ENCODE results near the gene SORCS2. TPM values are rescaled to one million over a fixed set of nuclear protein-coding genes. Genes with fewer than 3 reads are reported as not detected.

Gene SORCS2
- total RNA-seq, 2 donors from 2014 or later, result 1.5 to 1.7 TPM

DNA sequence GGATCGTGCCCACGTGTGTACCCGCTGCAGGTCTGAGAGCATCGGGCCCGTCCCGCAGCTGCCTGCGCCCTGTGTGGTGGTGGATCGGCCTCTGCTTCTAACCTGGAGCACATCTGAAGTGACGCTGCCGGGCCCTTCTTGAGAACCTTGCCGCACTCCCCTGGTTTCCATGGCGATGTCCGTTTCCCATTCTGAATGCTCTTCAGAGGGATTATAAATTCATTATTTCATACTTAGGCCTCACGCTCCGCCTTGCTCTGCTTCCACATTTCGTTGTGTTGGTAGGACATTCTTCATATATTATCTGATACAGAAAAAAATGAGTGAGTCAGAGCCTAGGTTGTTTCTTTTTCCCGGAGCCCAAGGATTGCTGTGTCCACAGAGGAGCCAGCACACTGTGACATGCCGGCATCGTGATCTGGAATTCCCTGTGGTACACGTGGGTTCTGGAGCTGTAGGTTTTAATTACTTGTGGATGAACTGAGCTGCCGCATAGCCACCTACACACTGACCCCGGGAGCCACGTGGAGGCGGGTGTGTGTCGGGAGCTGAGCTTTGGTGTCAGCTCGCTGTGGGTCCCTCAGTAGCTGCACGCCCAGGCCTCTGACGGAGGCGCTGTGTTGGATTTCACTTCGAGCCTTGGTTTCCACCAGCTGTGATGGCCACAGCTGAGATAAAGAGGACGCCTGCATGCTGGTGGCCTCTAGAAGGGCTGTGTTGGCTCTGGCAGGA lies 179.0 kb downstream of the SORCS2 start:
- Histone ChIP-seq H3K36me3 (no peaks in the 10 kb centered on the region), H3K4me1 (no peaks in the 10 kb centered on the region)

DNA sequence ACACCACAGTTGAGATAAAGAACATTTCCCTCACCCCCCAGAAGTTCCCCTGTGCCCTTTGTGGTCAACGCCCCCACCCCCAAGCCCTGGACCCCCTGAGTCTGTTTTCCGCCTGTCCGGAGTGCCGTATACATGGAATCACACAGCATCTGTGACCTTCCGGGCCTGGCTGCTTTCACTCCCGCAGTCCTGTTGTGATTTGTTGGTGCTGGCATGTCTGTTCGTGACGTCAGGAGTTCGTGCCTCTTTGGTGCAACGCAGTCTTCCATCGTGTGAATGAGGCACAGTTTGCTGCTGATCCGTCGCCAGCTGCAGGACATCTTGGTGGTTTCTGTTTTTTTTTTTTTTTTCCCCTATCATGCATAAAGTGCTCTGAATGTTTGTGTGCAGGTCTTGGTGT lies 180.3 kb downstream of the SORCS2 start:
- H3K4me3 ChIP-seq, result no peak overlapping the region
- TF ChIP-seq, protein P1, sequence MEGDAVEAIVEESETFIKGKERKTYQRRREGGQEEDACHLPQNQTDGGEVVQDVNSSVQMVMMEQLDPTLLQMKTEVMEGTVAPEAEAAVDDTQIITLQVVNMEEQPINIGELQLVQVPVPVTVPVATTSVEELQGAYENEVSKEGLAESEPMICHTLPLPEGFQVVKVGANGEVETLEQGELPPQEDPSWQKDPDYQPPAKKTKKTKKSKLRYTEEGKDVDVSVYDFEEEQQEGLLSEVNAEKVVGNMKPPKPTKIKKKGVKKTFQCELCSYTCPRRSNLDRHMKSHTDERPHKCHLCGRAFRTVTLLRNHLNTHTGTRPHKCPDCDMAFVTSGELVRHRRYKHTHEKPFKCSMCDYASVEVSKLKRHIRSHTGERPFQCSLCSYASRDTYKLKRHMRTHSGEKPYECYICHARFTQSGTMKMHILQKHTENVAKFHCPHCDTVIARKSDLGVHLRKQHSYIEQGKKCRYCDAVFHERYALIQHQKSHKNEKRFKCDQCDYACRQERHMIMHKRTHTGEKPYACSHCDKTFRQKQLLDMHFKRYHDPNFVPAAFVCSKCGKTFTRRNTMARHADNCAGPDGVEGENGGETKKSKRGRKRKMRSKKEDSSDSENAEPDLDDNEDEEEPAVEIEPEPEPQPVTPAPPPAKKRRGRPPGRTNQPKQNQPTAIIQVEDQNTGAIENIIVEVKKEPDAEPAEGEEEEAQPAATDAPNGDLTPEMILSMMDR (IDR thresholded peaks at IDR 0.05), result no peak
- no peaks in the 10 kb centered on the region for H3K9me3 ChIP-seq
- no peaks in the 10 kb centered on the region for H3K4me1 ChIP-seq
- H3K27ac ChIP-seq, result no peak overlapping the region
- no peak for DNase-seq (ENCODE audit: low spot score)
- H3K36me3 ChIP-seq, result no peaks in the 10 kb centered on the region
- no peaks in the 10 kb centered on the region for H3K27me3 ChIP-seq

More for the DNA sequence above, 179.0 kb downstream of the SORCS2 start:
- Histone ChIP-seq H3K4me3 (no peak overlapping the region), H3K27me3 (no peaks in the 10 kb centered on the region), H3K27ac (no peak overlapping the region), H3K9me3 (no peaks in the 10 kb centered on the region)
- DNase-seq (ENCODE audit: low spot score), result no peak
- TF ChIP-seq, protein P1 (IDR thresholded peaks at IDR 0.05), result no peak

DNA sequence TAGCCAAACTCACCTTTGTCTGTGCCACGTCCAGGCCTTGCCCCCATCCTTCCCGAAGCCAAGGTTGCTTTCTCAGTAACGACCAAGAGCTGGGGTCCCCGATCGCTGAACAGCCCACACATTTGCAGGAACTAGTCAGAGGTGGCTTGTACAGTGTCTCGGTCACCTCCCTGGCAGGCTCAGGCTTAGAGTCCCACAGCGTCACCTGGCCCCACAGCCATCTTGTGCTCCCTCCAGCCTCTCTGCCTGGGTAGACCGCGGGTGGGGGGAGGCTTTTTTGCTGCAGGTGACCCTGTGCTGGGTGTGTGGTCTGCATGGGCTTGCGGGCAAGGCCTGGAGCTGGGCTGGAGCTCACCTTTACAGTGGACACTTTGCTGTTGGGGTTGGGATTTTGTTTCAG lies 182.2 kb downstream of the SORCS2 start:
- Histone ChIP-seq H3K36me3 (no peaks in the 10 kb centered on the region), H3K27ac (no peak overlapping the region), H3K4me1 (no peaks in the 10 kb centered on the region), H3K4me3 (no peak overlapping the region), H3K9me3 (no peaks in the 10 kb centered on the region), H3K27me3 (no peaks in the 10 kb centered on the region)
- TF ChIP-seq, protein P1 (IDR thresholded peaks at IDR 0.05), result no peak
- no peak for DNase-seq (ENCODE audit: low spot score)

DNA sequence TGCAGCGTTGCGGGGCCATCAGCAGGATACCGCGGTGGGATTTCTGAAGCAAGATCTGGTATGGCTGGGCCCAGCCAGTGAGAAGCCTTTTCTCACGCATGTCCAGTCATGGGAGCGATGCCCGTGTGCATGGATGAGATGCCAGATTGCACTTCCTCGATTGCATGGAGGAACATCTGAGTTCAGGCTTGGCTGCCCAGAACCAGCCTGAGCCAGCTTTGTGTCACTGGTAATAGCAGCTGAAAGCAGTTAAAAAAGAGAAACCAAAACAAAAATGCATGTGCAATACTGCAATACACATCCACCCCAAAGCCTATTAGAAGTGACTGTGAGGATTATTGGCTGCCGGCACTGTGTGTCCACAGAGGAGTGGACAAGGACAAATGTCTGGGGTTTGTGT lies 183.1 kb downstream of the SORCS2 start:
- Histone ChIP-seq H3K36me3 (no peaks in the 10 kb centered on the region), H3K27me3 (no peaks in the 10 kb centered on the region), H3K9me3 (no peaks in the 10 kb centered on the region), H3K4me3 (no peak overlapping the region), H3K4me1 (no peaks in the 10 kb centered on the region), H3K27ac (no peak overlapping the region)
- DNase-seq (ENCODE audit: low spot score), result no peak
- TF ChIP-seq, protein P1 (IDR thresholded peaks at IDR 0.05), result no peak

DNA sequence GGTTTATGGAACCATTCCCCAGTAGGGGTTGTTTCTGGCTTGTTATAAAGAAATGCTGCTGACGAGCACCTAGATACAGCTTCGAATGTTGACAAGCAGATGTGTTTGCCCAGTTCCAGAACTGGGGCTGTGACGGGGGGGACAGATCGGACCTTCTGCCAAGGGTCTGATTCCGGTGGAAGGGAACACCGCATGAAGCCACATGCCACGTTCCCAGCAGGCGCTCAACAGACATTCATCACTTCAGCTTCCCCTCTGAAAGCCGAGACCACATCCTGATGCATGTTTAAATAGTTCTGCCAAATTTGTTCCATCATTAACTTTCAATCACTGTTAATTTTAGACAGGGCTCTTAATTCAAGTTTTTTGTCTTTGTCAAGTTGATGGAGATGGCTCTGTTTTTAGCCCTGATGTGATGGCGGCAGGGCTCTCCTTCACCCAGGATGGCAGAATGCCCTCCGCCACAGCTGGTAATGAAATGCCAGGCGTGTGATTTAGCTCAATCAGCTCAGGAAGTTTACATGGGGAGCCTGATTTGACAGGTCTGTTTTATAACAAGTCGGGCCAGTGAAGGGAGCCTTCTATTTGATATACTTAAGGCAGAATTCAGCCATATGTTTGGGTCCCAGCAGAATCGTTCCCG lies 185.0 kb downstream of the SORCS2 start:
- no peak for DNase-seq (ENCODE audit: low spot score)
- H3K27ac ChIP-seq, result no peak overlapping the region
- no peaks in the 10 kb centered on the region for H3K36me3 ChIP-seq
- H3K9me3 ChIP-seq, result no peaks in the 10 kb centered on the region
- TF ChIP-seq, protein P1 (IDR thresholded peaks at IDR 0.05), result no peak
- no peaks in the 10 kb centered on the region for H3K27me3 ChIP-seq
- H3K4me1 ChIP-seq, result peaks cover 0 to 10% of the 10 kb centered on the region in 2 donors
- H3K4me3 ChIP-seq, result no peak overlapping the region
